Stimulated activated CD8-positive, alpha-beta memory T cell treated with anti-CD3 and anti-CD28 coated beads, Interleukin-4, amount 100 ng/mL, for 1 hour (primary cell): ENCODE measurements around the gene LOXL1.

Source experiments
- DNase-seq, 2 donors: peaks; one replicate each; pipeline ENCODE4 v3.0.0-alpha.2; 2020; ENCODE audit warnings: low read depth in 2 of 2, low spot score in 1 of 2

The LOXL1 gene

GRCh38 chr15:73921254-73921925 is 4.9 kb upstream of the LOXL1 start:
- no peak for DNase-seq

GRCh38 chr15:73922186-73923151 is 3.8 kb upstream of the LOXL1 start:
- DNase-seq, result no peak

GRCh38 chr15:73923156-73923487 is 3.1 kb upstream of the LOXL1 start:
- no peak for DNase-seq

- no peak for DNase-seq
These were observed 2.6 kb upstream of the LOXL1 start for GRCh38 chr15:73923488-73924164.

- DNase-seq, result no peak
These were observed 1.9 kb upstream of the LOXL1 start for GRCh38 chr15:73924171-73924921.

- no peak for DNase-seq
These were observed 429 bp upstream of the LOXL1 start for GRCh38 chr15:73925848-73926218.

GRCh38 chr15:73927003-73927475 is 777 bp downstream of the LOXL1 start:
- DNase-seq, result no peak

- peak; percentile 34 to 53 for DNase-seq
These were observed 1.4 kb downstream of the LOXL1 start for GRCh38 chr15:73927476-73928240.

GRCh38 chr15:73928241-73928579 is 1.9 kb downstream of the LOXL1 start:
- no peak for DNase-seq

- DNase-seq, result no peak
These were observed 2.8 kb downstream of the LOXL1 start for GRCh38 chr15:73928971-73929627.

- DNase-seq, result no peak
These were observed 4.1 kb downstream of the LOXL1 start for GRCh38 chr15:73930371-73930770.

- DNase-seq, result no peak
These were observed 4.6 kb downstream of the LOXL1 start for GRCh38 chr15:73930790-73931281.

GRCh38 chr15:73931441-73931840 is 5.2 kb downstream of the LOXL1 start:
- no peak for DNase-seq

- DNase-seq, result no peak
These were observed 6.3 kb downstream of the LOXL1 start for GRCh38 chr15:73932381-73933191.

- no peak for DNase-seq
These were observed 8.0 kb downstream of the LOXL1 start for GRCh38 chr15:73934281-73934680.

GRCh38 chr15:73935547-73935946 is 9.3 kb downstream of the LOXL1 start:
- DNase-seq, result no peak

GRCh38 chr15:73936181-73936580 is 9.9 kb downstream of the LOXL1 start:
- DNase-seq, result no peak

- no peak for DNase-seq
These were observed 10.5 kb downstream of the LOXL1 start for GRCh38 chr15:73936588-73937290.
